Measurements from ENCODE around the gene WNT7A.

GRCh38 chr3:13844911-13845310 lies 35.0 kb downstream of the WNT7A start:
- no peak for TF ChIP-seq CTCF (IDR thresholded peaks at IDR 0.05)
- TF ChIP-seq POLR2A (IDR thresholded peaks at IDR 0.05) = no peak
